ENCODE results near the gene KSR1.

DNA sequence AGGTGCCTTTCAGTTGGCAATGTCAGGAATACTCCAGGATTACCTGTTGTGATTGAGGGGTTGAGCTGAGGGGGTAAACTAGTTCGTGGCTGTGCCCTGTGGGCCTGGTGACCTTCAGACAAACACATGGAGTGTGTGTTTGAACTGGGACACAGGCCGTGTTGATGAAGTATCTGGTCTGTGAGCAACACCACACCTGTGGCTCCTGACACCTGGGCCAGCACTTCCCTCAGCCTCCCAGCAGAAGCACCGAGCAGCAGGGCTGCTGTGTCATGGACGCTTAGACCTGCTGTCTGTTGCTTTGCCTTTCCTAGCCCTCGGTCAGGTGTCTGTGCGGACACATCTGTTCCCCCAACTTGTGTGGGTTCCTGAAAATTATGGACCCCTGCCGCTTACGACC lies 82.9 kb downstream of the KSR1 start:
- no peak for TF ChIP-seq GATA2 (CRISPR knock-in tag; IDR thresholded peaks at IDR 0.05)
- TF ChIP-seq, protein P1, sequence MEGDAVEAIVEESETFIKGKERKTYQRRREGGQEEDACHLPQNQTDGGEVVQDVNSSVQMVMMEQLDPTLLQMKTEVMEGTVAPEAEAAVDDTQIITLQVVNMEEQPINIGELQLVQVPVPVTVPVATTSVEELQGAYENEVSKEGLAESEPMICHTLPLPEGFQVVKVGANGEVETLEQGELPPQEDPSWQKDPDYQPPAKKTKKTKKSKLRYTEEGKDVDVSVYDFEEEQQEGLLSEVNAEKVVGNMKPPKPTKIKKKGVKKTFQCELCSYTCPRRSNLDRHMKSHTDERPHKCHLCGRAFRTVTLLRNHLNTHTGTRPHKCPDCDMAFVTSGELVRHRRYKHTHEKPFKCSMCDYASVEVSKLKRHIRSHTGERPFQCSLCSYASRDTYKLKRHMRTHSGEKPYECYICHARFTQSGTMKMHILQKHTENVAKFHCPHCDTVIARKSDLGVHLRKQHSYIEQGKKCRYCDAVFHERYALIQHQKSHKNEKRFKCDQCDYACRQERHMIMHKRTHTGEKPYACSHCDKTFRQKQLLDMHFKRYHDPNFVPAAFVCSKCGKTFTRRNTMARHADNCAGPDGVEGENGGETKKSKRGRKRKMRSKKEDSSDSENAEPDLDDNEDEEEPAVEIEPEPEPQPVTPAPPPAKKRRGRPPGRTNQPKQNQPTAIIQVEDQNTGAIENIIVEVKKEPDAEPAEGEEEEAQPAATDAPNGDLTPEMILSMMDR (IDR thresholded peaks at IDR 0.05): no peak
- TF ChIP-seq, protein P2, sequence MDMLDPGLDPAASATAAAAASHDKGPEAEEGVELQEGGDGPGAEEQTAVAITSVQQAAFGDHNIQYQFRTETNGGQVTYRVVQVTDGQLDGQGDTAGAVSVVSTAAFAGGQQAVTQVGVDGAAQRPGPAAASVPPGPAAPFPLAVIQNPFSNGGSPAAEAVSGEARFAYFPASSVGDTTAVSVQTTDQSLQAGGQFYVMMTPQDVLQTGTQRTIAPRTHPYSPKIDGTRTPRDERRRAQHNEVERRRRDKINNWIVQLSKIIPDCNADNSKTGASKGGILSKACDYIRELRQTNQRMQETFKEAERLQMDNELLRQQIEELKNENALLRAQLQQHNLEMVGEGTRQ (IDR thresholded peaks at IDR 0.05; ENCODE audit: borderline replicate concordance, low read depth, low read length): no peak
- TF ChIP-seq NFIC (IDR thresholded peaks at IDR 0.05; ENCODE audit: borderline replicate concordance): no peak
- no peak for TF ChIP-seq MEF2A (IDR thresholded peaks at IDR 0.05; ENCODE audit: borderline replicate concordance, low read depth)
- TF ChIP-seq EP300 (IDR thresholded peaks at IDR 0.05; ENCODE audit: borderline replicate concordance in 1 of 2, low read depth in 1 of 2, low read length in 1 of 2): no peak
- TF ChIP-seq, protein P3, sequence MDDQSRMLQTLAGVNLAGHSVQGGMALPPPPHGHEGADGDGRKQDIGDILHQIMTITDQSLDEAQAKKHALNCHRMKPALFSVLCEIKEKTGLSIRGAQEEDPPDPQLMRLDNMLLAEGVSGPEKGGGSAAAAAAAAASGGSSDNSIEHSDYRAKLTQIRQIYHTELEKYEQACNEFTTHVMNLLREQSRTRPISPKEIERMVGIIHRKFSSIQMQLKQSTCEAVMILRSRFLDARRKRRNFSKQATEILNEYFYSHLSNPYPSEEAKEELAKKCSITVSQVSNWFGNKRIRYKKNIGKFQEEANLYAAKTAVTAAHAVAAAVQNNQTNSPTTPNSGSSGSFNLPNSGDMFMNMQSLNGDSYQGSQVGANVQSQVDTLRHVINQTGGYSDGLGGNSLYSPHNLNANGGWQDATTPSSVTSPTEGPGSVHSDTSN (IDR thresholded peaks at IDR 0.05): no peak
- TF ChIP-seq TEAD4 (IDR thresholded peaks at IDR 0.05; ENCODE audit: borderline replicate concordance, insufficient read depth): no peak
- no peak for TF ChIP-seq RAD21 (IDR thresholded peaks at IDR 0.05; ENCODE audit: low read length)
- no peak for TF ChIP-seq TAF1 (IDR thresholded peaks at IDR 0.05; ENCODE audit: borderline replicate concordance, low read depth, low read length)
- TF ChIP-seq, protein P4, sequence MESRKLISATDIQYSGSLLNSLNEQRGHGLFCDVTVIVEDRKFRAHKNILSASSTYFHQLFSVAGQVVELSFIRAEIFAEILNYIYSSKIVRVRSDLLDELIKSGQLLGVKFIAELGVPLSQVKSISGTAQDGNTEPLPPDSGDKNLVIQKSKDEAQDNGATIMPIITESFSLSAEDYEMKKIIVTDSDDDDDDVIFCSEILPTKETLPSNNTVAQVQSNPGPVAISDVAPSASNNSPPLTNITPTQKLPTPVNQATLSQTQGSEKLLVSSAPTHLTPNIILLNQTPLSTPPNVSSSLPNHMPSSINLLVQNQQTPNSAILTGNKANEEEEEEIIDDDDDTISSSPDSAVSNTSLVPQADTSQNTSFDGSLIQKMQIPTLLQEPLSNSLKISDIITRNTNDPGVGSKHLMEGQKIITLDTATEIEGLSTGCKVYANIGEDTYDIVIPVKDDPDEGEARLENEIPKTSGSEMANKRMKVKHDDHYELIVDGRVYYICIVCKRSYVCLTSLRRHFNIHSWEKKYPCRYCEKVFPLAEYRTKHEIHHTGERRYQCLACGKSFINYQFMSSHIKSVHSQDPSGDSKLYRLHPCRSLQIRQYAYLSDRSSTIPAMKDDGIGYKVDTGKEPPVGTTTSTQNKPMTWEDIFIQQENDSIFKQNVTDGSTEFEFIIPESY (IDR thresholded peaks at IDR 0.05; ENCODE audit: borderline replicate concordance, low read depth): no peak
- no peak for TF ChIP-seq POLR2AphosphoS5 (IDR thresholded peaks at IDR 0.05; ENCODE audit: low read depth, low read length)
- TF ChIP-seq, protein P5, sequence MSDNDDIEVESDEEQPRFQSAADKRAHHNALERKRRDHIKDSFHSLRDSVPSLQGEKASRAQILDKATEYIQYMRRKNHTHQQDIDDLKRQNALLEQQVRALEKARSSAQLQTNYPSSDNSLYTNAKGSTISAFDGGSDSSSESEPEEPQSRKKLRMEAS (IDR thresholded peaks at IDR 0.05; ENCODE audit: low read depth): no peak
